RWPE2 (cell line): ENCODE results near the gene C1orf226.

Source experiments
- ATAC-seq: fragments of 200-7000 bp; cut with Tn5 transposase; 3 replicates; pipeline ENCODE4 v1.9.1; 2021; ENCODE audit warnings: low read depth
- DNase-seq: peaks from one replicate; pipeline ENCODE4 v3.0.0-alpha.2; 2020; ENCODE audit warnings: low spot score
- H3K27ac ChIP-seq: fragments of 450-650 bp; 2 replicates; pipeline ENCODE4 v1.5.1; 2017; ENCODE audit warnings: mild to moderate bottlenecking; ENCODE audit not compliant: poor library complexity, severe bottlenecking
- H3K27me3 ChIP-seq: fragments of 250-450 bp; sonication (Bioruptor Pico); 2 replicates; pipeline ENCODE4 v1.5.1; 2021; ENCODE audit warnings: mild to moderate bottlenecking, moderate library complexity; ENCODE audit not compliant: insufficient read depth, poor library complexity, severe bottlenecking
- H3K36me3 ChIP-seq: fragments of 250-450 bp; sonication (Bioruptor Pico); 2 replicates; pipeline ENCODE4 v1.5.1; 2020; ENCODE audit warnings: low read depth, mild to moderate bottlenecking, moderate library complexity
- H3K4me1 ChIP-seq: fragments of 250-450 bp; sonication (Bioruptor Pico); 2 replicates; pipeline ENCODE4 v1.5.1; 2021; ENCODE audit warnings: mild to moderate bottlenecking, moderate library complexity; ENCODE audit not compliant: insufficient read depth, poor library complexity, severe bottlenecking
- H3K4me3 ChIP-seq: fragments of 250-450 bp; sonication (Bioruptor Pico); 2 replicates; pipeline ENCODE4 v1.5.1; 2021; ENCODE audit warnings: mild to moderate bottlenecking, moderate library complexity; ENCODE audit not compliant: severe bottlenecking
- H3K9me3 ChIP-seq: fragments of 250-450 bp; sonication (Bioruptor Pico); 2 replicates; pipeline ENCODE4 v1.5.1; 2021; ENCODE audit warnings: mild to moderate bottlenecking, moderate library complexity; ENCODE audit not compliant: severe bottlenecking
- CTCF ChIP-seq: fragments of 450-650 bp; IDR thresholded peaks from one replicate; pipeline ENCODE4 v1.5.1; 2017; ENCODE audit warnings: mild to moderate bottlenecking, moderate library complexity; ENCODE audit not compliant: poor library complexity, severe bottlenecking

C1orf226 gene

GRCh38 chr1:162404550-162405160, 23.1 kb downstream of the C1orf226 start:
- H3K4me3 ChIP-seq = no peak overlapping the region
- no peaks in the 10 kb centered on the region for H3K27me3 ChIP-seq
- no peak overlapping the region for H3K27ac ChIP-seq
- DNase-seq (no peak), ATAC-seq (peak; percentile 95)
- H3K36me3 ChIP-seq = no peaks in the 10 kb centered on the region
- no peaks in the 10 kb centered on the region for H3K9me3 ChIP-seq
- peaks cover 11% of the 10 kb centered on the region for H3K4me1 ChIP-seq
- TF ChIP-seq CTCF = no peak

GRCh38 chr1:162405800-162406199, 24.3 kb downstream of the C1orf226 start:
- Histone ChIP-seq H3K27me3 (no peaks in the 10 kb centered on the region), H3K27ac (no peak overlapping the region), H3K4me1 (peaks cover 11% of the 10 kb centered on the region), H3K9me3 (no peaks in the 10 kb centered on the region), H3K36me3 (no peaks in the 10 kb centered on the region), H3K4me3 (no peak overlapping the region)
- ATAC-seq (no peak), DNase-seq (no peak)
- TF ChIP-seq CTCF = no peak

- no peak for ATAC-seq
- H3K9me3 ChIP-seq = no peaks in the 10 kb centered on the region
- peaks cover 11% of the 10 kb centered on the region for H3K4me1 ChIP-seq
- no peak overlapping the region for H3K4me3 ChIP-seq
- H3K27me3 ChIP-seq = no peaks in the 10 kb centered on the region
- no peak for TF ChIP-seq CTCF
- H3K27ac ChIP-seq = no peak overlapping the region
- DNase-seq = no peak
- no peaks in the 10 kb centered on the region for H3K36me3 ChIP-seq
Measured at GRCh38 chr1:162406811-162407210, 25.3 kb downstream of the C1orf226 start.

GRCh38 chr1:162407539-162407938, 26.0 kb downstream of the C1orf226 start:
- H3K9me3 ChIP-seq = no peaks in the 10 kb centered on the region
- DNase-seq (no peak), ATAC-seq (no peak)
- no peaks in the 10 kb centered on the region for H3K36me3 ChIP-seq
- H3K4me3 ChIP-seq = no peak overlapping the region
- no peak overlapping the region for H3K27ac ChIP-seq
- H3K27me3 ChIP-seq = no peaks in the 10 kb centered on the region
- peaks cover 11% of the 10 kb centered on the region for H3K4me1 ChIP-seq
- no peak for TF ChIP-seq CTCF

- Histone ChIP-seq H3K27me3 (no peaks in the 10 kb centered on the region), H3K36me3 (no peaks in the 10 kb centered on the region), H3K4me3 (no peak within 1 kb of the TSS), H3K4me1 (no peaks in the 10 kb centered on the region), H3K9me3 (no peaks in the 10 kb centered on the region), H3K27ac (no peak within 1 kb of the TSS)
- ATAC-seq (no peak), DNase-seq (no peak)
- TF ChIP-seq CTCF = no peak
Measured at GRCh38 chr1:162412002-162412401, 30.5 kb downstream of the C1orf226 start, which contains the start of gene SH2D1B. TSS of gene SH2D1B (minus strand) at chr1:162412136. CDS start at chr1:162412016, 120 bp downstream.
